Embryonic facial prominence (tissue), 1 donor: ENCODE measurements around the gene SHROOM3.

Experiments
- DNase-seq: peaks from one replicate; pipeline ENCODE4 v3.0.0-alpha.2; 2016; ENCODE audit errors: extremely low spot score

Gene SHROOM3

GRCh38 chr4:76659103-76659490, 224.1 kb downstream of the SHROOM3 start:
- no peak for DNase-seq

GRCh38 chr4:76663824-76664223, 228.8 kb downstream of the SHROOM3 start:
- no peak for DNase-seq

- no peak for DNase-seq
These were observed 230.1 kb downstream of the SHROOM3 start for GRCh38 chr4:76665153-76665552.

DNA sequence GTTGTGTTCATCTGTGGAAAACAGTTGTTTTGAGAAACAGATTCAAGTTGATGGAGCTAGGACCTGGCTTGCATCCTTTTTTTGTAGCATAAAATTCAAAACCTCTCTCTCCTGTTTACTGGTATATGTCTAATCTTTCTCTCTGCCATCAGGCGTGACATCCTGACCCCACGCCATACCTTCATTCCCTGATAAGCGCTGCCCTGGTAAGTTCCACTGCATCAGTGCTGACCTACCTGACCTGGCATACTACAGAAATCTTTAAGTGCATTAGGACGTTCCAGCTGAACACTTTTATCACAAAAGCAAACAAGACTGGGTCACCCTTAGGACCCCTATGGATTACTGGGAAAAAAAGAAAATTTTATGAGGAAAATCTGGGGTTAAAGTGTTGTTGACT, 230.7 kb downstream of the SHROOM3 start:
- DNase-seq = no peak

DNA sequence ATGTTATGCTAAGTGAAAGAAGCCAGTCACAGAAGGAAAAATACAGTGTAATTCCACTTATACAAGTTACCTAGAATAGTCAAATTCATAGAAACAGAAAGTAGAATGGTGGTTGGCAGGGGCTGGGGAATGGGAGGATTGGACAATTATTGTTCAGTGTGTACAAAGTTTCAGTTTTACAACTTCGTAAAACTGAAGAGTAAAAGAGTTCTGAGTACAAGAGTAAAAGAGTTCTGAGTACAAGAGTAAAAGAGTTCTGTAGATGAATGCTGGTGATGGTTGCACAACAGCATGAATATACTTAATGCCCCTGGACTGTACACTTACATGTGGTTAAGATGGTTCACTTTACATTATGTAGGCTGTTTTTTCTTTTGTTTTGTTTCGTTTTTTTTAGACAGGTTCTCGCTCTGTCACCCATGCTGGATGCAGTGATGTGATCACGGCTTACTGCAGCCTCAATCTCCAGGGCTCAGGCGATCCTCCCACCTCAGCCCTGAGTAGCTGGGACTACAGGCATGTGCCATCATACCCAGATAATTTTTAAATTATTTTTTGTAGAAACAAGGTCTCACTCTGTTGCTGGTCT, 232.0 kb downstream of the SHROOM3 start:
- DNase-seq = no peak

DNA sequence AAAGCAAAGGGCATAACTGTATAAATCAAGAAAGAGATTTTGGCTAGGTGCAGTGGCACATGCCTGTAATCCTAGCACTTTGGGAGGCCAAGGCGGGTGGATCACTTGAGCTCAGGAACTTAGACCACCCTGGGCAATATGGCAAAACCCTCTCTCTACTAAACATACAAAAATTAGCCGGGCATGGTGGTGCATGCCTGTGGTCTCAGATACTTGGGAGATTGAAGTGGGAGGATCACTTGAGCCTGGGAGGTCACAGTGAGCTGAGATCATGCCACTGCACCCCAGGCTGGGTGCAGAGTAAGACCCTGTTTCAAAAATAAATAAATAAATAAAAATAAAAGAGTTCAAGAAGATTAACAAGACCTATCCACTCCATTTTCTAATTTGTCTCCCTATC, 235.6 kb downstream of the SHROOM3 start:
- no peak for DNase-seq

GRCh38 chr4:76673362-76673761, 238.3 kb downstream of the SHROOM3 start:
- DNase-seq = no peak

GRCh38 chr4:76674983-76675382, 240.0 kb downstream of the SHROOM3 start:
- no peak for DNase-seq

GRCh38 chr4:76677571-76678326, 242.7 kb downstream of the SHROOM3 start:
- DNase-seq = no peak

DNA sequence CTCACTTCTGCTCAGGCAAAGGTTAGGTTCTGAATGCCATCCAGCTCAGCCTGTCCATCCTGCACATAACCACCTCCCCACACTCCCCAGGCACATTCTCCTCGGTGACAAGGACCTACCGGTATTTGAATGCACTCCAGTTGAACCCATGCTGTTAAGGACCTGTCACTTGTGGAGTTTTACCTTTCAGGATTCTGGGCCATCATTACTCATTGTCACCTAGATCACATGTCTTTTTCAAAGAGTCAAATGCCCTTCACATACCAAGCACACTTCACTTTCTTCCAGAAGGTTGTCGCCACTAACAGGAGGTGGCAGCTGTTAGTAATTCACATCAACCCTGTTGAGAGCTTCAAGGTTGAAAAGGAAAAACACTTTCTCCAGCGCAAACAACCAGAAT, 244.7 kb downstream of the SHROOM3 start:
- no peak for DNase-seq

DNA sequence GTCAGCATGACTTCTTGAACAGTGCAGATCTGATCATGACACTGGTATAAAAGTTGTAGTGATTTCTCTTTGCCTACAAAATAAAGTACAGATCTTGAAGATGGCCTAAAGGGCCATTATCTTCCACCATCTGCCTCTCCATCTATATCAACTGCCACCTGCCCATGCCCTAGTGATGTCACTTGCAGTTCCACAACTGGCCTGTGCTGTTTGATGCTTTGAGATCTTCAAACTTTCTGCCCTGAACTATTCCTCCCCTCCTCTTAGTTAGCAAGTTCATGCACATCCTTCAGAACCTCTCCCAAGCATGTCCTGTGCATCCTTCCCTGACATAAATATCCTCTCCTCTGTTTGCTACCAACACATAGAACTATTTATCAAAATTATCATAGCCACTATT, 245.9 kb downstream of the SHROOM3 start:
- DNase-seq = no peak

DNA sequence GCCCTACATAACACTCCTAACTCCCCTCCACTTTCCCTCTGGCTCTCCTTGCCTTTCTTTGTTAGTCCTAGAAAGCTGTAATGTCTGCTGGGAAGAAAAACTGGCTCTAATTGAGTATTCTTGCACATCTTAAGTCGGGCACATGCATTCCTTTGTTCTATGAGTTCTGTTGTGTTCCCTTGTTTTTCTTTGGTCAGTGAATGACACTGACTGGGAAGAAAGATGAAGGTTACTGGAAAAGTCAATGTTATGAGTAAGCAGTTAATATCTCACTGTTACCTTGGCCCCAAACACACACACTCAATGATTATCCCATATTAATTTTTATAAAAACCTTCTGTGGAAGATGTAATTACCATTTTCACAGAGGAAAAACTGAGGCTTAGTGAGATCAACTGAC, 247.0 kb downstream of the SHROOM3 start:
- DNase-seq = no peak

GRCh38 chr4:76683144-76683543, 248.1 kb downstream of the SHROOM3 start:
- no peak for DNase-seq

DNA sequence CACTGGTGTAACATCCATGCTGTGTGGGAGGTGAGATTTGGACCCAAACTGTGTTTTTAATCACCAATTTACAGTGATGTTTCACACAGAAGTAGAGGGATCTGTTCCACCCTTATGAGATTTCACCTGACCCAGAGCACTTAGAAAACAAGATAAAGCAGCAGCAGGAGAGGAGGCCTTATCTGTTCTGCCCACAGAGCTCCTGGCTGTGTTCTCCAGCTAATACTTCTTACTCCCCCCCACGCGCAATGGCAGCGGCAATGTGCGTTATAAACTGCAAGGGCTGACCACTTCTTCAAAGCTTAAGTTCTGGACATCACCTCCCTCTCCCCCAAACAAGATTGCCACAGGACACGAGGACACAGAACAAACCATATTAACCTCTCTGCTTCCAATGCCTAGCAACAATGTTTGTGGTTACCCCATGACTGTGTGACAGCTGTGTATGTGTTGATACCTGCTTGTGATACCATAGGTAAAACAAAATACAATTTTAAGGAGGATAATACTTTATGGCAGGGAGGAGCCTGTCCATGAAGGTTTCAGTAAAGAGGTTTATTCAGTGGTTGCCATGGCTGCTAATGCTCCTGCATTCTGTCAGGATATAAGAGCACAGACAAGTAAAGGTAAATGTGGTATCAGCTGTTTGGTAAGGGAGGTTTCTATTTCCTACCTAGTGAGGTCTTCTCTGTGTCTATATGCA, 252.9 kb downstream of the SHROOM3 start:
- DNase-seq = no peak

- DNase-seq = peak; percentile 29
These were observed 253.7 kb downstream of the SHROOM3 start for GRCh38 chr4:76688619-76689144.

DNA sequence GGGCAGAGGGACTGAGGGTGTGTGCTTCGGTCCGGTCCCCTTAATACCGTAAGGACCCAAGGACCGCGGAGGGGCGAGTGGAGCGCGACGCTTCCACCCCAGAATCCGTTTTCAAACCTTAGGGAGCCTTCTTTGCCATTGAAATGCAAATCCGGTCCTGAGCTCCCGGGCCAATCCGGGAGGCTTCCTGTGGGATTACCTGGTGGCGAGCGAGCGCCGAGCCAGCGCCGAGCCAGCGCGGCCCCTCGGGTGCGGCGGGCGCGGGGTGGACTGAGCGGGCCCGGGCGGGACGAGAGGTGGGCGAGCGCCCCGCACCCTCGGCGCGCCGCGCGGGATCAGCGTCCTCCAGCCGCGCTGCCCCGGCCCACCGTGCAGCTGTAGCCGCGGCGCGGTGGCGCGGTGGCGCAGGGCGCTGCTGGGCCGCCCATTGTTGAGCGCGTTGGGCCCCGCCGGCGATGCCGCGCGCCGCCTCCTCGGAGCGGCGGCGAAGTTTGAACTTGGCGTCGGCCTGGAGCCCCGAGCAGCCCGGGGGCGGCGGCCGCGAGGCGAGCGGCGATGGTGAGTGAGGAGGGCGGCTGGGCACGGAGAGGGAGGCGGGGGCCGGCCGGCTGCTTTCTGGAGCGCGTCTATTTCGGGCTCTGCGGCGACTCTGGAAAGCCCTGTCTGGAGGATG, 254.3 kb downstream of the SHROOM3 start:
- DNase-seq = no peak

GRCh38 chr4:76690011-76690905, 255.2 kb downstream of the SHROOM3 start:
- DNase-seq = no peak

DNA sequence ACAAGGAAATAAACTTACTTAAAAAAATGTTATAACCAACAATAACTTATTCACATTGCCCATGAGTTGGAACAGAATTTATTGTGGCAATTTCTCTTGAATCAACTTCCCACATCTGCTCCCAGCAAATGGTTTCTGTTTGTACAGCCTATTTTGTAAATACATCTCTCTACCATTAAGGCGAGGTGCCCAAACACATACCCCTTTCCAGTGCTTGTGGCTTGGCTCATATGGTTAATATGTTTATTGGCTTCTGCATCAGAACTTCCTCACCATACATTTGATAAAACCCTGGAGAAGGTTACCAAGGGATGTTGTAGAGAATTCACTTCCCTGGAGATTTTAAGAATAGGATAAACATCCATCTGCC, 255.9 kb downstream of the SHROOM3 start:
- no peak for DNase-seq

DNA sequence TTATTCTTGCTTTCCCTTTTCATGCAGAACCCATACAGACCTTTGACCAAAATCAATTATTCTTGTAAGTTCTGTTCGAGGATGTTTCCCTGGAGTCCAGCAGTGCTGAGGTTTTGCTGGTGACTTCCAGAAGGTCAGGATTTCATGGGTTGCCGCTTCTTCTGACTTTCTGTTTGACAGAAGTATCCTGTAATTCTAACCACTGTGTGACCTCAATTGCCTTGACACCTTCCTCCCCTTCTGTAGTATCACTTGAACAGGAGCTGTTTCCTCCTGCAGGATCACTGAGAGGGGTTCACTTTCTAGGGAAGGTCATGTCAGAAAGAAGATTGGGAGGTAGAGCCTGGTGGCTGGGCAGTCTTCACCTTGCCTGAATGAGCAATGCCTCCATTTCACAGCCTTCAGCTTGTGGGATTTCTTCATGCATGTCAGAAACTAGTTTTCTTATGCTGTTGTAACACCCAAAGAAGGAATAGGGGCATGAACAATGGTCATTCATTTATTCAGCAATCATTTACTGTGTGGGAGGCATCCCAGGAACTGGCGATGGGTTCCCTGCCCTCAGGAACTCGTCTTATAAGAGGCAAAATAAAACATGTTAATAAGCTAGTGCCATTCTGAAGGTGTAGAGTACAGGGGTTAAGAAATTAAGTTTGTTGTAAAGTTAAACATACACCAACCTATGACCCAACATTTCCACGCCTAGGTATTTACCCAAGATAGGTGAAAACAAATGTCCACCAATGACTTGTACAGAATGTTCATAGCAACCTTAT, 257.0 kb downstream of the SHROOM3 start:
- no peak for DNase-seq

DNA sequence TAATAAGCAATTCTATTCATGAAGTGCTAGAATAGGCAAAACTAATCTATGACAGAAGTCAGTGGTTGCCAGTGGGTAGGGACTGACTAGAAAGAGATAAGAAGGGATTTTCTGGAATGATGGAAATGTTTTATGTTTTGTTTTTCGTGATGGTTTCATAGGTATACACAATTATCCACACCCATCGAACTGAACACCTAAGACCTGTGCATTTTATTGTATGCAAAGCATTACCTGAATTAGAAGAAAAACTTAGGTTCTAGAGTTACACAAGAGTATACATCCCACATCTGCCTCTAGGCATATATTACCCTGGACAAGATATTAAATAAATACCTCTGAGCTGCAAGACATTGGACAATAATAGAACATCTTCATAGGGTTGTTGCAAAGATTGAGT, 257.7 kb downstream of the SHROOM3 start:
- DNase-seq = no peak

GRCh38 chr4:76694056-76694455, 259.0 kb downstream of the SHROOM3 start:
- DNase-seq = no peak
